ENCODE measurements around the gene TRMT44. TPM values are rescaled to one million over a fixed set of nuclear protein-coding genes. Genes with fewer than 3 reads are reported as not detected.

Gene TRMT44
- total RNA-seq, 2 donors from 2014 or later, result 10.5 to 11.4 TPM

- Histone ChIP-seq H3K27ac (no peak overlapping the region), H3K9me3 (no peaks in the 10 kb centered on the region), H3K4me1 (peaks cover 0 to 43% of the 10 kb centered on the region in 2 donors), H3K36me3 (no peaks in the 10 kb centered on the region), H3K4me3 (no peak overlapping the region), H3K27me3 (no peaks in the 10 kb centered on the region)
- DNase-seq (ENCODE audit: low spot score), result no peak
- no peak for TF ChIP-seq CTCF (IDR thresholded peaks at IDR 0.05)
Measured at GRCh38 chr4:8501781-8502180, 61.2 kb downstream of the TRMT44 start.

- Histone ChIP-seq H3K36me3 (no peaks in the 10 kb centered on the region), H3K4me3 (no peak overlapping the region), H3K9me3 (no peaks in the 10 kb centered on the region), H3K27me3 (no peaks in the 10 kb centered on the region), H3K27ac (no peak overlapping the region), H3K4me1 (peaks cover 0 to 49% of the 10 kb centered on the region in 2 donors)
- no peak for DNase-seq (ENCODE audit: low spot score)
- no peak for TF ChIP-seq CTCF (IDR thresholded peaks at IDR 0.05)
Measured at GRCh38 chr4:8502371-8502770, 61.8 kb downstream of the TRMT44 start.

- Histone ChIP-seq H3K9me3 (no peaks in the 10 kb centered on the region), H3K27ac (no peak overlapping the region), H3K27me3 (no peaks in the 10 kb centered on the region), H3K4me3 (no peak overlapping the region), H3K4me1 (peaks cover 0 to 54% of the 10 kb centered on the region in 2 donors), H3K36me3 (no peaks in the 10 kb centered on the region)
- no peak for DNase-seq (ENCODE audit: low spot score)
- TF ChIP-seq CTCF (IDR thresholded peaks at IDR 0.05), result no peak
Measured at GRCh38 chr4:8502836-8503585, 62.4 kb downstream of the TRMT44 start.

- Histone ChIP-seq H3K4me1 (peaks cover 0 to 54% of the 10 kb centered on the region in 2 donors), H3K36me3 (no peaks in the 10 kb centered on the region), H3K27me3 (no peaks in the 10 kb centered on the region), H3K4me3 (no peak overlapping the region), H3K27ac (no peak overlapping the region), H3K9me3 (no peaks in the 10 kb centered on the region)
- no peak for DNase-seq (ENCODE audit: low spot score)
- TF ChIP-seq CTCF (IDR thresholded peaks at IDR 0.05), result peak in 1 of 2 donors; percentile 20
Measured at GRCh38 chr4:8503801-8504200, 63.2 kb downstream of the TRMT44 start.

GRCh38 chr4:8504279-8505007 is 63.9 kb downstream of the TRMT44 start:
- DNase-seq (ENCODE audit: low spot score), result no peak
- no peaks in the 10 kb centered on the region for H3K9me3 ChIP-seq
- no peak overlapping the region for H3K4me3 ChIP-seq
- no peaks in the 10 kb centered on the region for H3K27me3 ChIP-seq
- no peaks in the 10 kb centered on the region for H3K36me3 ChIP-seq
- no peak overlapping the region for H3K27ac ChIP-seq
- TF ChIP-seq CTCF (IDR thresholded peaks at IDR 0.05), result no peak
- peaks cover 0 to 54% of the 10 kb centered on the region in 2 donors for H3K4me1 ChIP-seq

Data from right atrium auricular region (tissue), 2 donors.